HG03442 (cell line): Measurements from ENCODE around the gene ATXN10.

Experiments used
- ATAC-seq: cut with Tn5 transposase; IDR thresholded peaks from one replicate; pipeline ENCODE4 v1.9.1; 2021; ENCODE audit warnings: mild to moderate bottlenecking, moderate library complexity; ENCODE audit not compliant: unreplicated experiment

The ATXN10 gene

DNA sequence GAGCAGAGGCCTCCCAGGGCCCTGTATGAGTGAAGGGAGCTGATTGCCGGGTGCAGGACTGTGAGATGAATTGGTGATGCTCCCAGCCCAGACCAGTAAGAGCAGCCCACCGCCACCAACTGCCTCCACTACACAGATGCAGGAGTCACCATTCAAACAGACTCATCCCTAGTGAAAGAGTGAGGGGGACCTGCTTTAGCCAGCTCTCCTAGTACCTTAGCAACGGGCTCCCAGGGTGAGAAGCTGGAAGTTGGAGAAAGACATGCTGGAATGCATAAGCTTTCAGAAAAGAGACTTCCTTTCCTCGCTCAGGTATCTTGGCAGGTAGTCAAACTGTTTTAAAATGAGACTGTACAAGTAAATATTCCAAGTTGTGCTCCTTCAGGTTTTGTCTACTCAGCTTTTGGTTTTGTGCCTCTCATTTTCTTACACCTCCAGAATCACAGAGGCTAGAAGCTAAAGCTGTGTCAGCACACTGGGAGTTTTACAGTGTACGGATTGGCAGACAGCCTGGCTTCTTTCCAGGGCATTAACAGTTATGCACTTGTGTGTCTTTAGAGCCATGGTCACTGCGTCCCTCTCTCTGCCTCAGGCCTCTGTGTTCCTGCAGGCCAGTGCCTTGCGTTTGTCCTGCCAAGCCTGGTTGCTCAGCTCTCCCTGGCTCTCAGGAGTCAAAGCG, 146.2 kb downstream of the ATXN10 start:
- ATAC-seq = no peak

GRCh38 chr22:45818424-45819085, 146.9 kb downstream of the ATXN10 start:
- ATAC-seq = no peak

DNA sequence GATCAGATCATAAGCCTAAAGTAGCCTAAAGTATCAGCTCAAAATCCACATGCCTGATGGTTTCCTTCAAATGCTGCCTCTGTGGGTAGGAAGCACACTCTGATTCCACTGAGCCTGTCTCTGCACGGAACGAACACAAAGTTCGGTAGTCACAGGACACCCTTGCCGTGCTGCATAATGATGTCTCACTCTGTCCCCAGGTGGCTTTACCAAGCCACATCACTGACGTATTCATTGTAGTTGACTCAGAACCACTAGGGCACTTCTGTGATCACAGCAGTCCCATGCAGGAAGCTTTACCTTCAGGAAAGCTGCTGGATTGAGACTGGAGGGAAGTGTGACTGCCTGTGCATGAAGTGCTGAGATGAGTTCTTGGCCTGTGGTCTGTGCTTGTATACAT, 147.7 kb downstream of the ATXN10 start:
- ATAC-seq = no peak

DNA sequence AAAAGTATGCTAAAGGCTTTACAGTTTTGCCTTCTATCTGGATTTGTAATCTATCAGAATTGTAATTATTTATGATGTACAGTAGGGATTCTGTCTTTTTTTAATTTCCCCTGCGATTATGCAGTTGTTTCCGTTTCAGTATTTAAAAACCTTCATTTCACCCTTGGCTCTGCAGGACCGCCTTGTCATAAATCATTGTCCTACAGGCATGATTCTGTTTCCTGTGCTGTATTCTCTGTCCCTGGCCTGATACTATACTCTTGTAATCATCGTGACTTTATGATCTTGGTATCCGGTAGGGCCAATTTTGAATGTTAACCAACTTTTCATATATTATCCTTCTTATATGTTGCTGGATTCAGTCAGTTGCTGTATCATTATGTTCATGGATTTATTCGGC, 151.7 kb downstream of the ATXN10 start:
- ATAC-seq = no peak

GRCh38 chr22:45826520-45826919, 154.9 kb downstream of the ATXN10 start:
- ATAC-seq = no peak

DNA sequence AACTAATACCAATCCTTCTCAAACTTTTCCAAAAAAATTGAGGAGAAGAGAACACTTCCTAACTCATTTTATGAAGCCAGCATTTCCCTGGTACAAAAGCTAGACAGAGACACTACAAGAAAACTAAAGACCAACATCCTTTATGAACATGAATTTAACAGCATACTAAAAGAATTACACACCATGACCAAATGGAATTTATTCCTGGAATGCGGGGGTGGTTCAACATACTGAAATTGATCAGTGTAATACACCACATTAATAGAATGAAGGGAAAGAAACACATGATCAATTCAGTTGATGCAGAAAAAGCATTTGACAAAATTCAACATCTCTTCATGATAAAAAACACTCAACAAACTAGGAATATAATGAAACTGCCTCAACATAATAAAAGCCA, 157.2 kb downstream of the ATXN10 start:
- no peak for ATAC-seq

DNA sequence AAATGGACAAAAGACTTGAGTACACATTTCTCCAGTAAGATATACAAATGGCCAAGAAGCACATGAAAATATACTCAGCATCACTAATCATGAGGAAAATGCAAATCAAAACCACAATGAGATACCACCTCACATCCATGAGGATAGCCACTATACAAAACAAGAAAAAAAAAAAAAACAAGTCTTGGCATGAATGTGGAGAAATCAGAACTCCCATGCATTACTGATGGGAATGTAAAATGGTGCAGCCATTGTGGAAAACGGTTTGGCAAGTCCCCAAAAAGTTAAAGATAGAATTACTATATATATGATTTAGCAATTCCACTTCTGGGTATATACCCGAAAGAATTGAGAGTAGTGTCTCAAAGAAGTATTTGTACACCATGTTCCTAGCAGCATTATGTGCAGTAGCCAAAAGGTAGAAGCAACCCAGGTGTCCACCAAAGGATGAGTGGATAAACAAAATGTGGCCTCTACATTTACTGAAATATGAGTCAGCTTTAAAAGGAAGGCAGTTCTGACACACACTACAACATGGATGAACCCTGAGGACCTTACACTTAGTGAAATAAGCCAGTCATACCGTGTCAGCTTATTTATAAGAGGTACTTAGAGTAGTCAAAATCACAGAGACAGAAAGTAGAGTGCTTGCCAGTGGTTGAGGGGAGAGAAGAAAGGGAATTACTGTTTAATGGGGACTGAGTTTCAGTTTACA, 159.1 kb downstream of the ATXN10 start:
- ATAC-seq = no peak

DNA sequence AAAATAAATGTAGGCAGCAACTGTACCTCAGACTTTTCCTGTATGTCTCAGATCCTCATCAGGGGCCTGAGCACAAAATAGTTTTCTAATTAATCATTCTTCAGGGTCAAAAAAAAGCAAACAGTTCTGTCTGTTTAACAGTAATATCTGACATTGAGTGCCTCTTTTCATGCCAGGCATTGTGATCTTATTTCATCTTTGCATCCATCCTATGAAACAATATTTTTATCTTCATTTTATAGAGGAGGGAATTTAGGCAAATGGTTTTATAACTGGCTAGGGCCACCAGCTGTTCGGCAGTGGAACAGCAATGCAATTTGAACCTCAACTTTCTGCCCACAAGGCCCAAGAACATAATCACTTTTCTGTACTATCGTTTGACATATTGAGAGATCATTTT, 159.8 kb downstream of the ATXN10 start:
- ATAC-seq = no peak

DNA sequence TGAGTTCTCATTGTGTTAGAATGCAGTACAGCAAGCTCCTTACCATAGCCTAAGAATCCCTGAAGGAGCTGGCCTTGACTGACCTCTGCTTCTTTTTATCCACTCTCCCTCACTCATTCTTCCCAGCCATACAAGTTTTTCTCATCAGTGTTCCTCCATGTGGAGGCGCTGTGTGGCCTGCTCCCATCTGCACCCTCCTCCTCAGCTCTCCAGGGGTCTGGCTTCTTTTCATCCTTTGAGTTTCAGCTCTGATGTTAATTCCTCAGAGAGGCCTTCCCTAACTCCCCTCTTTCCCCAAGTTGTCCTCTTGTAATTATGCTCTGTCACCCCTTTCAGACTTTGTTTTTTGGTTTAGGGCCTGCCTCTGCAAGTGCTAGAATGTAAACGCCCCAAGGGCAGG, 160.5 kb downstream of the ATXN10 start:
- ATAC-seq = no peak

GRCh38 chr22:45832959-45833580, 161.4 kb downstream of the ATXN10 start:
- no peak for ATAC-seq

DNA sequence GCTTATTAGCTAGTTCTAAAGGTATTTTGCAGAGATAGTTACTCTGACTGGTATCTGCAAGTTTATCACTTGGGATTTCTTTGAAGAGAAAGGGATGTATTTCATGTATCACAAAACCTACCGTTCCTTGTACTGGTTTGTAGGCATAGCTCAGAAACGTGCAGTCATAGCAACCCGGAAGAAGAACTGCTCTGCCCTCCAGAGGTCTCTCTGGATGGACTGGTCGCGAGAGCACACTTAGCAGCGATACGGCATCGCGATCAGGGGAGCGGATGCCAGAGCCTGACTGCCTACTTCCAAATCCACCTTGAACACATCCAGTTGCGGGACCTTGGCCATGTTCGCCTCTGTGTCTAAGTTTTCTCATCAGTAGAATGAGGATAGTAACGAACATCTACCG, 162.0 kb downstream of the ATXN10 start:
- ATAC-seq = no peak

DNA sequence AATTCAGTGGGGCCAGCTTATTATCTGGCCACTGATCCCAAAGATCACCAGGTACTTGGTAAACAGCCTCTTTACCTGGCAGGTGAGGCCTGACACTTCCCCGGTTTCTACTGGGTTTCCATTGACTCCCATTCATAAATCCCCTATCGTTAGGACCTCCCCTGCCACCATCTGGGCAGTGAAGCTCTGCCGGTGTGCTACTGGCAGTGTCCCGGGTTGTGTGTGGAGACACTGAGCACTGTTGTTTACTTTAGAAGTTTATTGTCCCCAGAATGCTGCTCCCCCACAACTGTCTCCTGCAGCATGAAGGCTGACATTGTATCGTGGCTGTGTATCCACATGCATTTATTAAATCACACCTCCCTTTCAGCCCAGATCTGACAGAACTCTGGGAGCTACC, 162.6 kb downstream of the ATXN10 start:
- no peak for ATAC-seq

DNA sequence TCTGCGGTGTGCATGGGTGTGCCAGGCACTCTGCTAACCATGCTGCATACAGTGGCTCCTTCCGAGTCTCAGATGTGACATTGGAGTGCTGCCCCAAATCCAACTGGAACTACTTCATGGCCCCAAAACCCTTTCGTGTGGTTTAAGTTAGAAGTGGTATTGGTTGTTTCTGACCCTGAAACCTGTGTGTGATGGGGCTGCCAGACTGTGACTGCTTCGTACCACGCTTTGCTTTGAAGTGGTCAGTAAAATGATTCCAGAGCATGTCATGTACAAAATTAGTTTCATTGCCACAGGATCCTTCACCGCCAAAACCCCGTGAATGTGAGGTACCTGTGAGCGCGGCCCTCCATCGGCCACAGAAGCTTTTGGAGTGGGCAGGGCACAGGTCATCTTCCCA, 163.2 kb downstream of the ATXN10 start:
- no peak for ATAC-seq

GRCh38 chr22:45836418-45837169, 165.0 kb downstream of the ATXN10 start:
- ATAC-seq = no peak

GRCh38 chr22:45837508-45837907, 165.9 kb downstream of the ATXN10 start:
- no peak for ATAC-seq

- no peak for ATAC-seq
These were observed 166.8 kb downstream of the ATXN10 start for GRCh38 chr22:45838305-45838887.

GRCh38 chr22:45840483-45840882, 168.8 kb downstream of the ATXN10 start:
- no peak for ATAC-seq

DNA sequence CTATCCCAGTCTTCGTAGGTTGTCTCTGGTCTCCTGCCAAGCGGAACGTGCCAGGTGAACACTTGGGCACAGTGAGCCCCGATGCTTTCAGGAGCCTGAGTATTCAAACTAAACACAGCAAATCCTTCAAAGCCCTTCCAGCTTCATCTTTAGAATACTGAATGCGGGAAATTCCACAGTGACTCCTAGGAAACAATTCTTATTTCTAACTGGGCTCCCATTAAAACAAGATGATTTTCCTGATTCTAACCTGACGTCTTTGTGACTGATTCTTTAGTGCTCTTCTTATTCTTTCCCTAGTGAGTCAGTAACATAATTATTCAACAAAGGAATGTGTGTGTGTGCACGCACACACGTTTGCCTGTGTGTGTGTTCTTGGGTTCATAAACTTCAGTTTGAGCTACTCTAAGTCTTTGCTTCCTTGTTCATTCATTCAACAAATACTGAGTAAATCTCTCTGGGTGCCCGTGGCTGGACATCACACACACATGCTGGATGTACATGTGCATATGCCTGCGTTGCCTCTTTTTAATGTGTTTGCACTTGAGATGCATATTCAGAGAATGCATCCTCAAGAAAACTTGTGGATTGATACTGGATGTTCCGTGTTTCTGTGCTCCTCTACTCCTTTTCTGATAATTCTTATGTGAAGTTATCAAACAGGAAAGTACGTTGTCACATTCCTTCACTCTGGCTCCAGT, 170.8 kb downstream of the ATXN10 start:
- ATAC-seq = no peak

DNA sequence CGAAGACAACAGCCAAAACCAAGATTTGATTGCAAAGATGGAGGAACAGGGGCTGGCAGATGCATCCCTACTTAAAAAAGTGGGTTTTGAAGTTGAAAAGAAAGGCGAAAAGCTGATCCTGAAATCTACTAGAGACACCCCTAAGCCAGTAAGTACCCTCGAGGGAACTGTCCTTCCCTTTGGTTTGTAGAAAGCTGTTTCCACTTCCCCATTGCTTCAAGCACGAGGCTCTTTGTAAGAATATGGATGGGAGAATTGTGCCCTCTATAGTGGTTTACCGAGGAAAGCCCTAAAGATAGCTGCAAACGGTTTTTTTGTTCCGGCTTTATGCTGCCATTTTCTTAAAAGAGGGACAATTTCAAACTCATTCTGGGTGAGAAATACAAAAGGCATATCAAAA, 171.4 kb downstream of the ATXN10 start:
- ATAC-seq = no peak

- no peak for ATAC-seq
These were observed 172.4 kb downstream of the ATXN10 start for GRCh38 chr22:45843986-45844385.
